Activated T-cell treated with anti-CD3 and anti-CD28 coated beads, Interleukin-2, amount 50 U/mL, for 72 hours (primary cell): ENCODE results near the gene TNRC6C. TPM values are rescaled to one million over a fixed set of nuclear protein-coding genes. Genes with fewer than 3 reads are reported as not detected.
"Not testable (repeated sequence)": the region's sequence is repeated elsewhere in the genome, so short reads cannot be mapped to it uniquely, and the experiment has no call there.

Experiments used
- ATAC-seq, 2 donors: fragments of 150-1000 bp; cut with Tn5 transposase; replicated peaks in 1 of 2; 2 replicates each; pipeline ENCODE4 v1.10.0; 2021; ENCODE audit warnings: moderate library complexity in 2 of 2, mild to moderate bottlenecking in 1 of 2
- DNase-seq, 2 donors: peaks; one replicate each; pipeline ENCODE4 v3.0.0; 2021 to 2022; ENCODE audit warnings: mixed read lengths in 1 of 2
- H3K27ac Mint-ChIP-seq: one replicate; pipeline ENCODE4 v1.8.0; 2022; ENCODE audit warnings: mild to moderate bottlenecking, moderate library complexity, mixed read lengths
- H3K27me3 Mint-ChIP-seq: one replicate; pipeline ENCODE4 v1.8.0; 2022; ENCODE audit warnings: low read depth, mixed read lengths
- H3K36me3 Mint-ChIP-seq, 2 donors: one replicate each; pipeline ENCODE4 v1.8.0; 2022; ENCODE audit warnings: mixed read lengths in 2 of 2, mild to moderate bottlenecking in 1 of 2; ENCODE audit not compliant: insufficient read depth in 2 of 2
- H3K4me1 Mint-ChIP-seq: one replicate; pipeline ENCODE4 v1.8.0; 2022; ENCODE audit warnings: low read depth, mixed read lengths
- H3K4me3 Mint-ChIP-seq, 2 donors: one replicate each; pipeline ENCODE4 v1.8.0; 2022; ENCODE audit warnings: mild to moderate bottlenecking in 2 of 2, mixed read lengths in 2 of 2, moderate library complexity in 2 of 2
- H3K9me3 Mint-ChIP-seq, 2 donors: one replicate each; pipeline ENCODE4 v1.8.0; 2022; ENCODE audit warnings: mixed read lengths in 2 of 2
- total RNA-seq, 2 donors: library from RNA; stranded (reverse); gene quantifications; one replicate each; pipeline ENCODE4 v1.2.3, GENCODE V29; 2022

Gene TNRC6C
- total RNA-seq, 2 donors from 2014 or later = 26.5 to 30.5 TPM

- peaks cover 5 to 12% of the 10 kb centered on the region in 2 donors for H3K36me3 Mint-ChIP-seq
- H3K9me3 Mint-ChIP-seq = no peaks in the 10 kb centered on the region
- H3K4me3 Mint-ChIP-seq = no peak overlapping the region
- no peaks in the 10 kb centered on the region for H3K27me3 Mint-ChIP-seq
- peaks cover 28% of the 10 kb centered on the region for H3K4me1 Mint-ChIP-seq
- H3K27ac Mint-ChIP-seq = no peak overlapping the region
- ATAC-seq (no peak), DNase-seq (no peak)
These were observed 92.9 kb downstream of the TNRC6C start for GRCh38 chr17:78051186-78051972.

- H3K36me3 Mint-ChIP-seq = peaks cover 3 to 11% of the 10 kb centered on the region in 2 donors
- no peaks in the 10 kb centered on the region for H3K27me3 Mint-ChIP-seq
- no peaks in the 10 kb centered on the region for H3K9me3 Mint-ChIP-seq
- ATAC-seq (no peak), DNase-seq (no peak)
- no peak overlapping the region for H3K27ac Mint-ChIP-seq
- peaks cover 18% of the 10 kb centered on the region for H3K4me1 Mint-ChIP-seq
- H3K4me3 Mint-ChIP-seq = no peak overlapping the region
These were observed 95.4 kb downstream of the TNRC6C start for GRCh38 chr17:78053777-78054468.

- peaks cover 15% of the 10 kb centered on the region for H3K4me1 Mint-ChIP-seq
- DNase-seq (no peak), ATAC-seq (no peak)
- no peaks in the 10 kb centered on the region for H3K27me3 Mint-ChIP-seq
- no peaks in the 10 kb centered on the region for H3K9me3 Mint-ChIP-seq
- H3K27ac Mint-ChIP-seq = no peak overlapping the region
- no peaks in the 10 kb centered on the region for H3K36me3 Mint-ChIP-seq
- H3K4me3 Mint-ChIP-seq = no peak overlapping the region
These were observed 98.7 kb downstream of the TNRC6C start for GRCh38 chr17:78057113-78057740.

GRCh38 chr17:78058001-78058400, 99.5 kb downstream of the TNRC6C start:
- no peak for ATAC-seq
- no peaks in the 10 kb centered on the region for H3K9me3 Mint-ChIP-seq
- no peak overlapping the region for H3K4me3 Mint-ChIP-seq
- no peak overlapping the region for H3K27ac Mint-ChIP-seq
- H3K27me3 Mint-ChIP-seq = no peaks in the 10 kb centered on the region
- H3K4me1 Mint-ChIP-seq = peaks cover 23% of the 10 kb centered on the region
- DNase-seq = no peak
- no peaks in the 10 kb centered on the region for H3K36me3 Mint-ChIP-seq

- DNase-seq = no peak
- Mint-ChIP-seq H3K9me3 (no peaks in the 10 kb centered on the region), H3K36me3 (no peaks in the 10 kb centered on the region), H3K4me1 (peaks cover 29% of the 10 kb centered on the region), H3K27ac (no peak overlapping the region), H3K27me3 (no peaks in the 10 kb centered on the region), H3K4me3 (no peak overlapping the region)
- no peak for ATAC-seq
These were observed 100.1 kb downstream of the TNRC6C start for GRCh38 chr17:78058581-78058980.

- H3K36me3 Mint-ChIP-seq = no peaks in the 10 kb centered on the region
- no peaks in the 10 kb centered on the region for H3K9me3 Mint-ChIP-seq
- DNase-seq (no peak), ATAC-seq (no peak)
- no peak overlapping the region for H3K27ac Mint-ChIP-seq
- H3K4me1 Mint-ChIP-seq = peaks cover 36% of the 10 kb centered on the region
- H3K27me3 Mint-ChIP-seq = no peaks in the 10 kb centered on the region
- no peak overlapping the region for H3K4me3 Mint-ChIP-seq
These were observed 104.1 kb downstream of the TNRC6C start for GRCh38 chr17:78062596-78062995.

- Mint-ChIP-seq H3K27ac (no peak overlapping the region), H3K36me3 (peaks cover 0 to 3% of the 10 kb centered on the region in 2 donors), H3K4me1 (peaks cover 29% of the 10 kb centered on the region), H3K9me3 (no peaks in the 10 kb centered on the region), H3K4me3 (peak overlapping the region; percentile 33 to 36), H3K27me3 (no peaks in the 10 kb centered on the region)
- ATAC-seq = peak; percentile 96 to 97
- DNase-seq = no peak
These were observed 105.0 kb downstream of the TNRC6C start for GRCh38 chr17:78063489-78063888.

GRCh38 chr17:78064708-78065107, 106.2 kb downstream of the TNRC6C start:
- H3K4me3 Mint-ChIP-seq = no peak overlapping the region
- H3K4me1 Mint-ChIP-seq = peaks cover 23% of the 10 kb centered on the region
- H3K36me3 Mint-ChIP-seq = peaks cover 0 to 3% of the 10 kb centered on the region in 2 donors
- H3K9me3 Mint-ChIP-seq = no peaks in the 10 kb centered on the region
- ATAC-seq (no peak), DNase-seq (no peak)
- no peaks in the 10 kb centered on the region for H3K27me3 Mint-ChIP-seq
- no peak overlapping the region for H3K27ac Mint-ChIP-seq

- H3K36me3 Mint-ChIP-seq, H3K4me3 Mint-ChIP-seq, H3K27me3 Mint-ChIP-seq, ATAC-seq, H3K9me3 Mint-ChIP-seq, H3K27ac Mint-ChIP-seq, DNase-seq: not testable (repeated sequence)
- peaks cover 23% of the 10 kb centered on the region for H3K4me1 Mint-ChIP-seq
These were observed 108.5 kb downstream of the TNRC6C start for GRCh38 chr17:78066976-78067375.

GRCh38 chr17:78069695-78070094, 111.2 kb downstream of the TNRC6C start:
- H3K27me3 Mint-ChIP-seq = no peaks in the 10 kb centered on the region
- ATAC-seq (no peak), DNase-seq (no peak)
- no peak overlapping the region for H3K4me3 Mint-ChIP-seq
- H3K4me1 Mint-ChIP-seq = peaks cover 5% of the 10 kb centered on the region
- peaks cover 2 to 3% of the 10 kb centered on the region in 2 donors for H3K36me3 Mint-ChIP-seq
- H3K9me3 Mint-ChIP-seq = no peaks in the 10 kb centered on the region
- H3K27ac Mint-ChIP-seq = no peak overlapping the region

GRCh38 chr17:78072961-78073360, 114.5 kb downstream of the TNRC6C start:
- Mint-ChIP-seq H3K9me3 (no peaks in the 10 kb centered on the region), H3K27me3 (no peaks in the 10 kb centered on the region), H3K27ac (no peak overlapping the region), H3K4me3 (no peak overlapping the region), H3K36me3 (peaks cover 5 to 11% of the 10 kb centered on the region in 2 donors), H3K4me1 (no peaks in the 10 kb centered on the region)
- no peak for DNase-seq
- no peak for ATAC-seq

GRCh38 chr17:78075011-78075410, 116.5 kb downstream of the TNRC6C start:
- DNase-seq (no peak), ATAC-seq (no peak)
- Mint-ChIP-seq H3K27me3 (no peaks in the 10 kb centered on the region), H3K27ac (no peak overlapping the region), H3K9me3 (no peaks in the 10 kb centered on the region), H3K4me3 (no peak overlapping the region), H3K4me1 (no peaks in the 10 kb centered on the region), H3K36me3 (peaks cover 5 to 13% of the 10 kb centered on the region in 2 donors)

GRCh38 chr17:78075545-78075944, 117.0 kb downstream of the TNRC6C start:
- H3K9me3 Mint-ChIP-seq = no peaks in the 10 kb centered on the region

More at GRCh38 chr17:78075545-78075944, 117.0 kb downstream of the TNRC6C start:
- no peaks in the 10 kb centered on the region for H3K27me3 Mint-ChIP-seq
- no peak overlapping the region for H3K4me3 Mint-ChIP-seq
- DNase-seq (no peak), ATAC-seq (no peak)
- H3K36me3 Mint-ChIP-seq = peaks cover 5 to 13% of the 10 kb centered on the region in 2 donors
- no peak overlapping the region for H3K27ac Mint-ChIP-seq
- no peaks in the 10 kb centered on the region for H3K4me1 Mint-ChIP-seq
